Cardiac fibroblast (primary cell): Measurements from ENCODE around the gene DTX4.

Source experiments
- DNase-seq, 2 donors: peaks; one replicate each; pipeline versions ENCODE4 v3.0.0 to v3.0.0-alpha.2; 2010; ENCODE audit warnings: low read depth in 2 of 2
- H3K4me3 ChIP-seq, 2 donors: replicated peaks in 1 of 2; 1 replicate in 1 of 2; 2 replicates in 1 of 2; pipeline ENCODE4 v1.5.1; 2011; ENCODE audit warnings: low read depth in 2 of 2, low read length in 2 of 2, mild to moderate bottlenecking in 2 of 2, moderate library complexity in 1 of 2
- TF ChIP-seq, protein P1 (sequence below): IDR thresholded peaks from one replicate; pipeline ENCODE4 v1.5.1; 2011; ENCODE audit warnings: low read depth, mild to moderate bottlenecking, low read length, inconsistent platforms

The DTX4 gene

DNA sequence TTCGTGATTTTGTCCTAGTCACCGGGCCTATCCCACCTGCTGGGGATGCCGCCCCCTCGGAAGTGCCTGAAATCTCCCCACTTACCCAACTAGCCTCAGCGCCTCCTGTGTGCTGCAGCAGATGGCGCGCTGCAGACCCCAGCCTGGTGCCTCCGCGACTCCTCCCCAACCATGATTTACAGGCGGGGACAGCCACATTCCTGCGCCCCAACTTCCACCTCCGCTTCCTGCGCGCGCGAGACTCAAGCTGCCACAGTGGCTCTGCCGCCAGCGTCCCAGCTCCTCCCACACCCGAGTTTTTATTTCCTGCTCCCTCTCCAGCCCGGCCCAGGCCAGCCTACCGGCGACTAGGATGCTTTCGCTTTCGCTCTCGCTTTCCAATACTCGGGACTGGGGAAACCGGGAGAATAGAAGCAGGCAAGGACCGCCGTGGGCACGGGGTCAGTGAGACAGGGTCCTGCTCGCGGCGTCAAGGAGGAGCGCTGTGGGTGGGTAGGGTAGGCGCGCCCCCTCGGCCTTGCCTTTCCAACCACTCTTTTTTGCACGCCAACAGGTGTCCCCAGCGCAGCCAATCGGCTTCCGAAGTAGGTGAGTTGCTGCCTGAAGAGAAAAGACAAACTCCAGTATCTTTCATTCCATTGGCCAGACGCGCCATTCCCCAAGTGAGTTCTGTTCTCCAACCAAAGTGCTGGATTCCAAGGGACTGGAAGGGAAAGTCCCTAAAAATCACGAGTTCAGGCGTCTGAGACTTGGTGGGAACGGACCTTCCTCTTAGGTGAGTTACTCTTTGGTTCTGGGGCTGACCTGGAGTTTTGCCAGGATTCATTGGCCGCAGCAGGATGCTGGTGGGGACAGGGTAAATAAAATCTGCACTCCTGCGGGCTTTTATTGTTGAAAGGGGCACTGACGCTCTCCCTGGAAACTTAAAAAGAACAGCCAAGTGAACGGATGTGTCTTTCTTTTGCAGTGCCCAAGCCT is 29.1 kb upstream of the DTX4 start, which contains the start of gene FAM111A:
Gene FAM111A (plus strand): TSS at position 327 of the 978 bp plus-strand sequence. CDS start 6,017 bp downstream, outside the sequence.
- TF ChIP-seq, protein P1, sequence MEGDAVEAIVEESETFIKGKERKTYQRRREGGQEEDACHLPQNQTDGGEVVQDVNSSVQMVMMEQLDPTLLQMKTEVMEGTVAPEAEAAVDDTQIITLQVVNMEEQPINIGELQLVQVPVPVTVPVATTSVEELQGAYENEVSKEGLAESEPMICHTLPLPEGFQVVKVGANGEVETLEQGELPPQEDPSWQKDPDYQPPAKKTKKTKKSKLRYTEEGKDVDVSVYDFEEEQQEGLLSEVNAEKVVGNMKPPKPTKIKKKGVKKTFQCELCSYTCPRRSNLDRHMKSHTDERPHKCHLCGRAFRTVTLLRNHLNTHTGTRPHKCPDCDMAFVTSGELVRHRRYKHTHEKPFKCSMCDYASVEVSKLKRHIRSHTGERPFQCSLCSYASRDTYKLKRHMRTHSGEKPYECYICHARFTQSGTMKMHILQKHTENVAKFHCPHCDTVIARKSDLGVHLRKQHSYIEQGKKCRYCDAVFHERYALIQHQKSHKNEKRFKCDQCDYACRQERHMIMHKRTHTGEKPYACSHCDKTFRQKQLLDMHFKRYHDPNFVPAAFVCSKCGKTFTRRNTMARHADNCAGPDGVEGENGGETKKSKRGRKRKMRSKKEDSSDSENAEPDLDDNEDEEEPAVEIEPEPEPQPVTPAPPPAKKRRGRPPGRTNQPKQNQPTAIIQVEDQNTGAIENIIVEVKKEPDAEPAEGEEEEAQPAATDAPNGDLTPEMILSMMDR, result peak; percentile 28
- peak; percentile 86 to 89 for DNase-seq
- peak within 1 kb of the TSS; percentile 91 to 96 for H3K4me3 ChIP-seq

DNA sequence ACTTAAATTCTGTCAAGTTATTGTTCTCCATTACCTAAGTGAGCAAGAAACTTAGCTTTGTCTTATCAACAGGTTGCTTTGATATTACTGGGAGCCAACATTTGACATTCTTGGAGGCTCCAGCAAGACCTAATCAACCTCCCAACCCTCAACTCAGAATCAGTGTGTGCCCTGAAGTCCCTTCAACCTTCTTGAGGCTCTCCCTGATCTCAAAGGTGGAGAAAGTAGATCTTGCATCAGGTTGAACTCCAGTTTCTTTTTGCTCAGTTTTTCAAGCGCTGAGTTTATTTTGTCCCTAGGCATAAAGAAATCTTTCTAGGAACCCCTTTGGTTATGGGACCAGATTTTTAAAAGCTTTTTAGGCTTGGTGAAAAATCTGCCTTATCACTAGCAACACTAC is 27.8 kb upstream of the DTX4 start:
- TF ChIP-seq, protein P1, result no peak
- H3K4me3 ChIP-seq, result peak overlapping the region; percentile 59 to 96
- DNase-seq, result no peak

DNA sequence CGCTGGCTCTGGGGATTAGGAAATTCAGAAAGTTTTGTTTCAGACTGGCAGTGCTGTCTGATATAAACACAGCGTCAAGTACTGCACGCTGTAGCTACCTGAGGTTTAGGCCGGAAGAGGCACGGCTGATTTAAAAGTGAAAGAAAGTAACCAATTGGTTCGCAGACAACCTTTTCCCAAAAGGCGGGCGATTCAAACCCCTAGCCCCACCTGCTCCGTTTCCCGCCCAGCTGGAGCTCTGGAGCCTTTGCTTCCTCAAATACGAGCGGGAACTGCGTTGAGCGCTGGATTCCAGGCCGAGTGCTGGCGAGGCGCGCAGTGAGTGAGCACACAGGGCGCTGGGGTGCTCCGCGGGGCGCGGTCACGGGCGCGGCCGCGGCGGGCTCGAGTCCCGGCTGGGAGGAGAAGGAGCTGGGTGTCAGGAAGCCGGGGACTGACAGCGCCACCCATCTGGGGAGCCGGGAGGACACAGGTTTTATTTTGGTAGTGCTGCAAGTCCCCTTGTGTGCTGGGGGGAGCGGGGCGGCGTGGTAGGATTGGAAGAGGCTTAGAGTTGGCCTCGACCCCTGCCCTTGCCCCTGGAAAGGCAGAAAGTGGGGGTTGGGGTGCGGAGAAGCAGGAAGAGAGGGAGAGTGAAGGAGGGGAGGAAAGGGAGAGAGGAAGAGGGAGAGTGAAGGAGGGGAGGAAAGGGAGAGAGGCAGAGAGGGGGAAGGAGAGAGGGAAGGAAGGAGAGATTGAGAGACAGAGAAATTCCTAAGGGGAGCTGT is 27.2 kb upstream of the DTX4 start:
- TF ChIP-seq, protein P1, result no peak
- peak; percentile 83 to 84 for DNase-seq
- peak overlapping the region; percentile 59 to 96 for H3K4me3 ChIP-seq

DNA sequence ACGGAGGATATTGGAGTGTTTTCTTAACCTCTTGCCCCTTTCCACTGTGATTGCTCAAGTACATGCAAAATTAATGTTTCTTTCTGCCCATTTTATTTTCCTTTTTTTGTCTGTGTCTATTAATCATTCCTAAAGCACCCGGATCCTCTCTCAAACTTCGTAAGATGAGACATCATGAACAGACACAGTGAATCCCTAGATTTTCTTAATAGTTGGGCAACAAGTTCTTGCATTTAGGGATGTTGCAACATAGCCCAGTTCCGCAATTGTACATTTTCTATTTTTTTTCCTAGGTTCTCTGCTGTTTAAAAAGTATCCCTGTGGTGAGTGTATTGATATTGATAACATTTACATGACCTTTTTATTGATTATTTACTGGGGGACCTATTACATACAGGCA is 26.4 kb upstream of the DTX4 start:
- peak; percentile 73 to 90 for DNase-seq
- H3K4me3 ChIP-seq, result peak overlapping the region in 1 of 2 donors; percentile 96
- TF ChIP-seq, protein P1, result no peak

DNA sequence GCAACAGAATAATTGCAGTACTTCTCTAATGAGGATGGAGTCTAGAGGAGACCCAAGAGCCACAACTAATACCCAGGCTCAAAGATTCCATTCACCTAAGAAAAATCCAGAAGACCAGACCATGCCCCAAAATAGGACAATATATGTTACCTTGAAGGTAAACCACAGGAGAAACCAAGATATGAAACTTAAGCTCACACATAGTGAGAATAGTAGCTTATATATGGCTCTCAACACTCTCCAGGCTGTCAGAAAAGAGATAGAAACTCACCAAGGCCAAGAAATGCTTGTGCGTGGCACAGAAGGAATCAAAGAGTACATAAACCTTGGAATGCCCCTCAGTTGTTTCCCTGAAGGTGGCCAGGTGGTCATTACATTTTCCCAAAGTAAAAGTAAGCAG is 20.2 kb upstream of the DTX4 start:
- TF ChIP-seq, protein P1, result no peak
- H3K4me3 ChIP-seq, result no peak overlapping the region

DNA sequence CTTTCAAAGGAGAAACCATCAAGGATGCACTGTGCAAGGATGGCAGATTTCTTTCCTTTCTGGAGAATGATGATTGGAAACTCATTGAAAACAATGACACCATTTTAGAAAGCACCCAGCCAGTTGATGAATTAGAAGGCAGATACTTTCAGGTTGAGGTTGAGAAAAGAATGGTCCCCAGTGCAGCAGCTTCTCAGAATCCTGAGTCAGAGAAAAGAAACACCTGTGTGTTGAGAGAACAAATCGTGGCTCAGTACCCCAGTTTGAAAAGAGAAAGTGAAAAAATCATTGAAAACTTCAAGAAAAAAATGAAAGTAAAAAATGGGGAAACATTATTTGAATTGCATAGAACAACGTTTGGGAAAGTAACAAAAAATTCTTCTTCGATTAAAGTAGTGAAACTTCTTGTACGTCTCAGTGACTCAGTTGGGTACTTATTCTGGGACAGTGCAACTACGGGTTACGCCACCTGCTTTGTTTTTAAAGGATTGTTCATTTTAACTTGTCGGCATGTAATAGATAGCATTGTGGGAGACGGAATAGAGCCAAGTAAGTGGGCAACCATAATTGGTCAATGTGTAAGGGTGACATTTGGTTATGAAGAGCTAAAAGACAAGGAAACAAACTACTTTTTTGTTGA is 19.5 kb upstream of the DTX4 start:
- DNase-seq, result no peak
- no peak overlapping the region for H3K4me3 ChIP-seq
- TF ChIP-seq, protein P1, result no peak

More for the DNA sequence above, 20.2 kb upstream of the DTX4 start:
- no peak for DNase-seq
